HL-60 (cell line): Measurements from ENCODE around the gene WNT16.

Source experiments
- CTCF ChIP-seq: IDR thresholded peaks from one replicate; pipeline ENCODE4 v1.5.1; 2011; ENCODE audit warnings: low read length, control low read depth, inconsistent platforms; ENCODE audit not compliant: insufficient read depth
- GABPA ChIP-seq: IDR thresholded peaks from 2 replicates; pipeline ENCODE4 v1.6.1; 2012; ENCODE audit warnings: low read depth
- POLR2AphosphoS5 ChIP-seq: IDR thresholded peaks from 2 replicates; pipeline ENCODE4 v1.6.1; 2012; ENCODE audit warnings: low read depth
- TF ChIP-seq, protein P1 (sequence below): IDR thresholded peaks from 2 replicates; pipeline ENCODE4 v1.6.1; 2012; ENCODE audit warnings: low read depth; ENCODE audit not compliant: insufficient replicate concordance

DNA sequence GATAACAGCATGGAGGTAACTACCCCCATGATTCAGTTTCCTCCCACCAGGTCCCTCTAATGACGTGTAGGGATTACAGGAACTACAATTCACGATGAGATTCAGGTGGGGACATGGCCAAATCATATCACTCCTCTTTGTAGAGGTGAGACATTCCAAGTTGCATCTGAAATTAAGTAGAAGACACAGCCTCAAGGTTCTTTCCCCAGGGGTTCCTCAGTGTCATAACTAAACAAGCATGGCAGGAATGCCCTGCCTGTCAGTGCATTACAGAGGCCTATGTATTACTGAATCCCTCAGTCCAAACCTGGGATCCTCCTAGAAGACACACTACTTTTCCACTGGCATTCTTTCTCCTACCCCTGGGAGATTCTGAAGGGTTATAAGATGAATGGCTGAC lies 42.6 kb upstream of the WNT16 start:
- TF ChIP-seq CTCF (no peak), GABPA (no peak), POLR2AphosphoS5 (no peak)
- TF ChIP-seq, protein P1, sequence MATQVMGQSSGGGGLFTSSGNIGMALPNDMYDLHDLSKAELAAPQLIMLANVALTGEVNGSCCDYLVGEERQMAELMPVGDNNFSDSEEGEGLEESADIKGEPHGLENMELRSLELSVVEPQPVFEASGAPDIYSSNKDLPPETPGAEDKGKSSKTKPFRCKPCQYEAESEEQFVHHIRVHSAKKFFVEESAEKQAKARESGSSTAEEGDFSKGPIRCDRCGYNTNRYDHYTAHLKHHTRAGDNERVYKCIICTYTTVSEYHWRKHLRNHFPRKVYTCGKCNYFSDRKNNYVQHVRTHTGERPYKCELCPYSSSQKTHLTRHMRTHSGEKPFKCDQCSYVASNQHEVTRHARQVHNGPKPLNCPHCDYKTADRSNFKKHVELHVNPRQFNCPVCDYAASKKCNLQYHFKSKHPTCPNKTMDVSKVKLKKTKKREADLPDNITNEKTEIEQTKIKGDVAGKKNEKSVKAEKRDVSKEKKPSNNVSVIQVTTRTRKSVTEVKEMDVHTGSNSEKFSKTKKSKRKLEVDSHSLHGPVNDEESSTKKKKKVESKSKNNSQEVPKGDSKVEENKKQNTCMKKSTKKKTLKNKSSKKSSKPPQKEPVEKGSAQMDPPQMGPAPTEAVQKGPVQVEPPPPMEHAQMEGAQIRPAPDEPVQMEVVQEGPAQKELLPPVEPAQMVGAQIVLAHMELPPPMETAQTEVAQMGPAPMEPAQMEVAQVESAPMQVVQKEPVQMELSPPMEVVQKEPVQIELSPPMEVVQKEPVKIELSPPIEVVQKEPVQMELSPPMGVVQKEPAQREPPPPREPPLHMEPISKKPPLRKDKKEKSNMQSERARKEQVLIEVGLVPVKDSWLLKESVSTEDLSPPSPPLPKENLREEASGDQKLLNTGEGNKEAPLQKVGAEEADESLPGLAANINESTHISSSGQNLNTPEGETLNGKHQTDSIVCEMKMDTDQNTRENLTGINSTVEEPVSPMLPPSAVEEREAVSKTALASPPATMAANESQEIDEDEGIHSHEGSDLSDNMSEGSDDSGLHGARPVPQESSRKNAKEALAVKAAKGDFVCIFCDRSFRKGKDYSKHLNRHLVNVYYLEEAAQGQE, result no peak
